COLO668 (cell line): Measurements from ENCODE around the gene ZNF879.

ENCODE experiments used
- DNase-seq: peaks from one replicate; lab custom pipeline; 2025; ENCODE audit not compliant: unreplicated experiment; lab: John Stamatoyannopoulos, UW

Gene ZNF879

GRCh38 chr5:179006564-179006963 lies 17.0 kb upstream of the ZNF879 start:
- DNase-seq: no peak

- DNase-seq: no peak
These were observed 14.9 kb upstream of the ZNF879 start for GRCh38 chr5:179008667-179009066.

- DNase-seq: no peak
These were observed 9.5 kb downstream of the ZNF879 start for GRCh38 chr5:179033004-179033580.

GRCh38 chr5:179044765-179045164 lies 21.2 kb downstream of the ZNF879 start:
- no peak for DNase-seq

- DNase-seq: no peak
These were observed 28.2 kb downstream of the ZNF879 start for GRCh38 chr5:179051784-179052183.

- DNase-seq: no peak
These were observed 30.6 kb downstream of the ZNF879 start for GRCh38 chr5:179054036-179054785.

- DNase-seq: no peak
These were observed 31.3 kb downstream of the ZNF879 start for GRCh38 chr5:179054876-179055275.

- no peak for DNase-seq
These were observed 31.8 kb downstream of the ZNF879 start for GRCh38 chr5:179055436-179055835.

- no peak for DNase-seq
These were observed 32.2 kb downstream of the ZNF879 start for GRCh38 chr5:179055841-179056240.

- DNase-seq: no peak
These were observed 36.8 kb downstream of the ZNF879 start, which contains the start of gene ZNF354C for GRCh38 chr5:179060116-179061008. ZNF354C (plus strand) TSS chr5:179060373; CDS start chr5:179062069, 1,696 bp downstream.

GRCh38 chr5:179061025-179061424 lies 37.4 kb downstream of the ZNF879 start:
- DNase-seq: no peak

- DNase-seq: no peak
These were observed 42.1 kb downstream of the ZNF879 start for GRCh38 chr5:179065703-179066102.

- DNase-seq: no peak
These were observed 55.8 kb downstream of the ZNF879 start for GRCh38 chr5:179079165-179079987.

- no peak for DNase-seq
These were observed 57.1 kb downstream of the ZNF879 start for GRCh38 chr5:179080724-179081123.
